HG03571 (cell line): Measurements from ENCODE around the gene ARMH3.
A peak's percentile ranks its signal among the peaks of the same experiment; 100 is the strongest.

ENCODE experiments used
- ATAC-seq: cut with Tn5 transposase; IDR thresholded peaks from one replicate; pipeline ENCODE4 v1.9.1; 2021; ENCODE audit not compliant: unreplicated experiment

ARMH3 gene

DNA sequence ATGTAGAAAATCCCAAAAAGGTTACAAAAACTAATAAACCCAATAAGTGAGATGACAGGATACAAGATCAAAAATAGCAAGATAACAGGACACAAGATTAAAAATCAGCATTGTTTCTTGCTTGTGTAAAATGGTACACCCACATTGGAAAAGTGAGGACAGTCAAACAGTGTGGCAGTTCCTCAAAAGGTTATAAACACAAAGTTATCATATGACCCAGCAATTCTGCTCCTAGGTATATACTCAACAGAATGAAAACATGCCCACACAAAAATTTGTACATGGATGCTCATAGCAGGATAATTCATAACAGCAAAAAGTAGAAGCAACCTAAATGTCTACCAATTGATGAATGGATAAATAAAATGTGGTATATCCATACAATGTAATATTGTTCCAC, 105.8 kb downstream of the ARMH3 start:
- no peak for ATAC-seq

DNA sequence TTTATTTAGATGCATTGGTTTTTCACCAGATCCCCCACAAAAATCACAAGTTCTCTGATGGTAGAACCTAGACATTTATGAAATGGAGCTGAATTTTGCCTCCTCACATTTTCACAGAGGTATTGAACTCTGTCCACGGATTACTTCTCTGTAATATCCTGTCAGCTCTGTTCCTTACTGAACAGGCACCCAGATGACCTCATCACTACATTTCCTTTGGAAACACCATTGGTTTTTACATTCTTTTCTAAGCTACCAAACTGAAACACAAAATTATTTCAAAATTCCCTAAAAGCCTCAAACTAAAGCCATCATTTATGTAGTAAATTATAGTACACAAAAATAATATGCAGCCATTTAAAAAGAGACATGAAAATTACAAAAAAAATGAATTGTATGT, 114.1 kb downstream of the ARMH3 start:
- no peak for ATAC-seq

DNA sequence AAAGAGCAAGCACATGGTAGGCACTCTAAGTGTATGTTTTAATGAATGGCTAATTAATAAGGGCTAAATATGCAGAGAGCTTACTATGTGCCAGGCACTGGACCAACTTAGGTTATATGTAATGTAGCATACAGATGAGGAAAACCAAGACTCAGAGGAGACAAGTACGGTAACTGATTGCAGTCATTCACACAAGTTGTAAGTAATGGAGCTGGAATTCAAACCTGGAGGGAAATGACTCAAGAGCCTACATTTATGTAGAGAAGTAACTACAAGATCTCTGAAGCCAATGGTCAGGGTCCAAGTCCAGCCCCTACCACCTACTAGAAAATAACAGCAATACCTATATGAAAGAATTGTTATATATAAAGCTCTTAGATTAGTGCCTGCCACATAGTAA, 115.1 kb downstream of the ARMH3 start:
- no peak for ATAC-seq

GRCh38 chr10:101939729-101940128, 116.2 kb downstream of the ARMH3 start:
- no peak for ATAC-seq

GRCh38 chr10:101939008-101939648, 116.8 kb downstream of the ARMH3 start:
- ATAC-seq, result no peak

DNA sequence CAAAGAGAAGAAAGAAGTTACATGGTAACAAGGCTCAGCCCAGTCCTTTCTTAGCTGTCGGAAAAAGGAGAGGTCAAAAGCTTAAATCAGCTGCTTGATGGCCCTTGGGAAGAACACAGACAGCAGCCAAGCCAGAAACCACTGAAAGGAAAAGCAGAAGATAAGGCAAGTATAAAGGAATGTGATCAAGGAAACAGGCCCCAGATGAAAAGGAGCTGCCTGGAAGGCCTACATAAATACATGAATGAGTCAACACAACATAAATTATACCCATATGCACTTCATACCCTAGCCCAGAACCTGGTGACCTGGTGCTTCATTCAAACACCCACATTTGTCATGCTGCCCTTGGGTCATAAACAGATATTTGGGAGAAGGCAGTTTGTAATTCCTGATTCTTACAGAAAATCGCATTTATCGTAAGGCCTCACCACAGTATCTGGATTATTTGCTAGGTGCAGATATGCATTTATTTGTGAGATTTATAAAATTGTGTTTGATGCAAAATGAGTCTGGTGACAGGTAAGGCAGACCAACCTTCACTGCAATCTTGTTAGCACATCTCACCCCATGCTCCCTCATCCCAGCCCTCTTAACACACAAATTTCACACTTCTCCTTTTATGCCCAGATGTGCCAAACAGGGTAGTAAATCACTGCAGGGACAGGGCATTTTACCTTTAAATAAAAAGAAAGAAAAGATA, 117.5 kb downstream of the ARMH3 start:
- no peak for ATAC-seq

GRCh38 chr10:101935431-101935830, 120.5 kb downstream of the ARMH3 start:
- ATAC-seq, result no peak

GRCh38 chr10:101934686-101935305, 121.2 kb downstream of the ARMH3 start:
- ATAC-seq, result no peak

- no peak for ATAC-seq
These were observed 122.0 kb downstream of the ARMH3 start for GRCh38 chr10:101933976-101934375.

DNA sequence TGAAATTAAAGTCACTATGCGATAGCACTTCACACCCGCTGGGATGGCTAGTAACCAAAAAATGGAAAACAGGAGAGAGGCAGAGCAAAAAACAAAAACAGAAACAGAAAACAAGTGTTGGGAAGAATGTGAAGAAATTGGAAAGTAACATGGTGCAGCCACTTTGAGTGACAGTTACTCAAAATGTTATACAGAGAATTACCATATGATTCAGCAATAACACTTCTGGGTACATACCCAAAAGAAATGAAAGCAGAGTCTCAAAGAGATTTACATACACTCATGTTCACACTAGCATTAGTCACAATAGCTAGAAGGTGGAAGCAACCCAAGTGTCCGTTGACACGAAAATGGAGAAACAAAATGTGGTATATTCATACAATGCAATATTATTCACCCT, 123.8 kb downstream of the ARMH3 start:
- ATAC-seq, result no peak

DNA sequence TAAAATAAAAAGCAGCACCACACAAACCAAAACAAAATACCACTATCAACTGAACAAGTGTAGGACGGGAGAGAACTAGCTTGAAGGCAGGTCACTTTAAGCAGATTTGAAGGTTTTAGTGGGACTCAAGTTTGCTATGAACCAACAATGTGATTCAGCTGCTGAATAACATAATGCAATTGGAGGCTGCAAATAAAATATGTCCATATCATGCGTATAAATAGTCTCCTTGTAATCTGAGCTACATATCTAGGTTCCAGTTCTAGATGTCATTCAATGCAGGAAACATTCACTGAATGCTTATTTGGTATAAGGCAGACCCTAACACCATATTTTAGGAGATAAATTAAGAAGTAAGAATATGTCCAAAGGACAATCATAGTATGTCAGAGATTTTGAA, 130.9 kb downstream of the ARMH3 start:
- no peak for ATAC-seq

GRCh38 chr10:101923256-101923655, 132.7 kb downstream of the ARMH3 start:
- ATAC-seq, result no peak

DNA sequence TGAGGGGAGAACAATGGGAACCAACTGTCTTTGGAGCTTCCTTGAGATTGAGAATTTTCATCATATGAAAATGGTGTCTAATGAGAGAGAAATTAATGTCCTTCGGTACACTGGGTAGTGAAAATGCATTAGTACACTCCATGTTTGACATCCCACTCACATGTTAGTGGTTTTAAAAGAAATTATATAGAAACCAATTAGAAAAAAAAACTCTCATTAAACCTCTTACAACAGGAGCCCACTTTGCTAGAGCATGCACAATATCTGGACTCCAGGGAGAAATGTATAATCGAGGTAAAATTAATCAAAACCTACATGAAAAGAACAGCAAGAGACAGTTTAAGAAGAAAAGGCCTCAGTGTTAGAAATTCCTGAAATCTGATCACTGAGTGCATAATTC, 133.1 kb downstream of the ARMH3 start:
- no peak for ATAC-seq

GRCh38 chr10:101920546-101920945, 135.4 kb downstream of the ARMH3 start:
- no peak for ATAC-seq

DNA sequence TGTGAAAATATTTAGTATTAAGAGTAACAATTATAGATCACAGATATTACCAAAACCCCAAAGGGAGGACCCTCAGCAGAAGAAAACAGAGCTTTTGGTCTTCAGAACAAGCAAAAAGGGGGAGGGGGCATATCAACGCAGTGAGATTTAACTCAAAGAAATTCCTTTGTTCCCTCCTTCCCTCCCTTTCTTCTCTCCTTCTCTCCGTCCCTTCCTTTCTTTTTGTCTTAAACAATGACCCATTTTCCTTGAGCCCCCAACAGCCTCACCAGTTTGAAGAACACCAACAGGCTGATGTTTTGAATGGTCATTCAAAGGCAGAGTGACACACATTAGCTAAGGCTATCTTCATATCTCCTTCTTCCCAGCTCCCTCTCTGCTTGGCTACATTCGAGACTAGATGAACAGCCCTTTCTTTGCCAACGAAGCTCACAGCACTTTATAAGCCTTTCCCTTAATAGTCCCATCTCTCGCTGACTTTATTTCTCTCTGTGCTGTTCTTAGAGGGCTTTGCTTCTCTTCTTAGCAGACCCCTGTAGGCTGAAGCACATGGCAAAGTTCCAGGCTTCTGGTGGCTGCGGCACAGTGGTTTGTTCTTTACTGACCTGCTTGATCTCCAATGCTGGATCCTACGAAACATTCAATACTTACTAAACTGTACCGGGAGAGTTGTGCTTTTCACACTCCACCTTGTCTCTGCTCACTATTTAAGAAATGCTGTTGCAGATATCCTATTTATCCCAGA, 136.8 kb downstream of the ARMH3 start:
- ATAC-seq, result no peak

GRCh38 chr10:101912561-101913179, 143.3 kb downstream of the ARMH3 start:
- no peak for ATAC-seq

DNA sequence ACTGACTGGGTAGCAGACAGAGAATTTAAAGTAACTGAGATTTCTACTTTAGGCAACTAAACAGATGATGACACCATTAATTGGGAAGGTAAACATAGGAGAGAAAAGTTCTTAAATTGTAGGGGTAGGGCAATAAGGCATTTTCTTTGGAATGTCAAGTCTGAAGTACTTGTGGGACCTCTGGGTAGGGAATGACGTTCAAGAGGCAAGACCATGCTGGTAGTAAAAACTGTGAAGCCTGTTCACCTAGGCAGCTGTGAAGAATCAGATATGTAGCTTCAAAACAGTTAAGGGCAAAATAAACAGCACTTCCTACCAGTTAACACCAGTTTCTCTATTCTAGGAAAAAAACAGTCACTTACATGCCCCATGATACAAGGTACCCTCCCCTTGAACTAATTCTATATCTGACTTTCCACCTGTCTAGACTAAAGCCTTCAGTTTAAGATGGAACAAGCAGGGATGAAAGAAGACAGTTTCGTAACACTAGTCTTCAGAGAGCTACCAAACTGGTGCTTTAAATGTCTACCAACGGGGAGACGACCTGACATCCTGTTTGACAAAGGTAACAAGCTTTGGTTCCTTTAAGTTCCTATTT, 149.3 kb downstream of the ARMH3 start:
- no peak for ATAC-seq

GRCh38 chr10:101905251-101905650, 150.7 kb downstream of the ARMH3 start:
- no peak for ATAC-seq

DNA sequence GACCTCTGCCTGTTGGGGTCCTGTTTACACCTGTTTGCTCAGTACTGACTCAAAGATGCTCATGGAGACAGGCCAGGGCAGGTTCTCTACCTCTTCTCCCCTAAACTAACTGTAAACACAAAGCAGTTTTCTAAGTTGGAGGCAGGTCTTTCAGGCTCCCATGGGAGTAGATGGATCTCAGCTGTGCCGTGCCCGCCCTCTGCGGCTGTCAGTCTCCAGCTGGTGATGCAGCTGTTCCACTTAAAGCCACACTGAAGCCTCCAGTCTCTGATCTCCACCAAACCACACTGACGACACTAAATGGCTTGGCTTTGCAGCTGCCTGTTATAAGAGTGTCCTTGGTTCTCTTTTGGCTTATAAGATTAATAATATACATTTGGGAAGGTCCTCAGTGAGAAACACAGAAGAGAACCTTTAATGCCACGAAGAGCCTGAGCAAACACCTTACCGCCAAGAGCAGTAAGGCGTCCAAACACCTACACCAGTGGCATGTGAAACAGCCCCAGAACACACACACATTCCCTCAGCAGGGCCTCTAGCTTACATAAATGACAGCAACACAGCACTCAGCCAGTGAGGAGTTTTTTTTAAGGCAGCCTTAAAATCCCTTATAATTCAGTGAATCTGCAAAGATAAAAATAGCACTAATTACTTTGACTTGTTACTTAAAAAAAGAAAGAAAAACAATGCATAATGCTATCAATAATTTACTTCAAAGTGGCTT, 152.0 kb downstream of the ARMH3 start:
- peak; percentile 50 for ATAC-seq

DNA sequence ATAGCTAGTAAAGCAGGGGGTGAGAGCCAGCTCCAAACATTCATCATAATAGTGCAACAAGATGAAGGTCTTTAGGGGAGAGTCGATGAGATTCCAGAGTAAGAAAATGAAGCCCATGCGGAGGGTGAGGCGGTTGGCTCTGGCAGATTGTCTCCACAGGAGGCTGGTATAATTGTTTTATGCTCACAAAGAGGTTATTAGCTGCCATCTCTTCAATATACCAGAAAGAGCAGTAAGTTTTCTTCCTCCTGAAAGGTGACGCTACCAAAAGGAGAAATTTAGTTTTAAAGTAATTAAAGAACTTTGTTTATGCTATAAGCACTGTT, 153.2 kb downstream of the ARMH3 start:
- no peak for ATAC-seq
